GM21717 (cell line): ENCODE measurements around the gene FUT3.
A peak's percentile ranks its signal among the peaks of the same experiment; 100 is the strongest.
"Not testable (repeated sequence)": the region's sequence is repeated elsewhere in the genome, so short reads cannot be mapped to it uniquely, and the experiment has no call there.

Source experiments
- ATAC-seq: cut with Tn5 transposase; IDR thresholded peaks from one replicate; pipeline ENCODE4 v1.9.1; 2021; ENCODE audit warnings: mild to moderate bottlenecking, moderate library complexity; ENCODE audit not compliant: unreplicated experiment

FUT3 gene

GRCh38 chr19:5850189-5850588 lies 1.1 kb downstream of the FUT3 start:
- no peak for ATAC-seq

GRCh38 chr19:5848621-5849020 lies 2.6 kb downstream of the FUT3 start:
- not testable (repeated sequence) for ATAC-seq

- ATAC-seq = not testable (repeated sequence)
Observed at GRCh38 chr19:5847846-5848245, 3.4 kb downstream of the FUT3 start.

GRCh38 chr19:5844456-5845433 lies 6.5 kb downstream of the FUT3 start:
- no peak for ATAC-seq

GRCh38 chr19:5843295-5843927 lies 7.8 kb downstream of the FUT3 start:
- ATAC-seq = no peak

GRCh38 chr19:5841735-5842111 lies 9.5 kb downstream of the FUT3 start:
- not testable (repeated sequence) for ATAC-seq

- no peak for ATAC-seq
Observed at GRCh38 chr19:5839065-5840017, 11.9 kb downstream of the FUT3 start, which contains the start of gene FUT6. TSS of gene FUT6 (minus strand) at chr19:5839702. CDS start at chr19:5832567, 7,135 bp downstream.

GRCh38 chr19:5838353-5839064 lies 12.7 kb downstream of the FUT3 start:
- no peak for ATAC-seq

GRCh38 chr19:5837761-5838352 lies 13.4 kb downstream of the FUT3 start:
- no peak for ATAC-seq

GRCh38 chr19:5832527-5833216 lies 18.6 kb downstream of the FUT3 start:
- ATAC-seq = no peak

- ATAC-seq = no peak
Observed at GRCh38 chr19:5832061-5832460, 19.2 kb downstream of the FUT3 start.

- no peak for ATAC-seq
Observed at GRCh38 chr19:5831159-5831558, 20.1 kb downstream of the FUT3 start.

GRCh38 chr19:5829567-5830310 lies 21.5 kb downstream of the FUT3 start:
- ATAC-seq = no peak

- ATAC-seq = no peak
Observed at GRCh38 chr19:5828661-5829566, 22.3 kb downstream of the FUT3 start.

GRCh38 chr19:5827891-5828660 lies 23.2 kb downstream of the FUT3 start:
- peak; percentile 49 for ATAC-seq

- ATAC-seq = no peak
Observed at GRCh38 chr19:5827342-5827890, 23.8 kb downstream of the FUT3 start.
